VCaP (cell line): Measurements from ENCODE around the gene FAM200C.
A peak's percentile ranks its signal among the peaks of the same experiment; 100 is the strongest.

Experiments
- H3K27ac ChIP-seq: fragments of 450-650 bp; 2 replicates; pipeline ENCODE4 v1.5.1; 2017
- CTCF ChIP-seq: fragments of 450-650 bp; conservative IDR thresholded peaks from 2 replicates; pipeline ENCODE4 v1.5.1; 2017; ENCODE audit warnings: mild to moderate bottlenecking, moderate library complexity

The FAM200C gene

GRCh38 chr5:160418561-160419457, 19.0 kb upstream of the FAM200C start, which contains the start of gene SLU7:
Gene SLU7, minus strand, starts transcription at chr5:160419081. Its CDS starts 3,787 bp downstream, at chr5:160415294.
- peak within 1 kb of the TSS; percentile 56 for H3K27ac ChIP-seq
- TF ChIP-seq CTCF = no peak

- peak overlapping the region; percentile 86 for H3K27ac ChIP-seq
- TF ChIP-seq CTCF = no peak
Measured at GRCh38 chr5:160398806-160399205, 1.0 kb downstream of the FAM200C start.

- TF ChIP-seq CTCF = no peak
- no peak overlapping the region for H3K27ac ChIP-seq
Measured at GRCh38 chr5:160397492-160397891, 2.4 kb downstream of the FAM200C start.

GRCh38 chr5:160395111-160395510, 4.7 kb downstream of the FAM200C start:
- TF ChIP-seq CTCF = no peak
- no peak overlapping the region for H3K27ac ChIP-seq

GRCh38 chr5:160390787-160391696, 8.8 kb downstream of the FAM200C start:
- H3K27ac ChIP-seq = no peak overlapping the region
- peak; percentile 69 for TF ChIP-seq CTCF

GRCh38 chr5:160387445-160387844, 12.4 kb downstream of the FAM200C start:
- TF ChIP-seq CTCF = no peak
- no peak overlapping the region for H3K27ac ChIP-seq

- TF ChIP-seq CTCF = no peak
- no peak overlapping the region for H3K27ac ChIP-seq
Measured at GRCh38 chr5:160385496-160385895, 14.4 kb downstream of the FAM200C start.
